Esophagus (tissue), 2 donors: ENCODE results near the gene NUP205. TPM values are rescaled to one million over a fixed set of nuclear protein-coding genes. Genes with fewer than 3 reads are reported as not detected.

Experiments used
- H3K27ac ChIP-seq, 2 donors: one replicate each; pipeline ENCODE4 v1.5.1; 2013; ENCODE audit warnings: low read depth in 2 of 2, mild to moderate bottlenecking in 2 of 2, inconsistent platforms in 1 of 2, low read length in 1 of 2, moderate library complexity in 1 of 2
- H3K27me3 ChIP-seq, 2 donors: one replicate each; pipeline ENCODE4 v1.6.1; 2013; ENCODE audit warnings: low read length in 2 of 2, control low read depth in 1 of 2, mild to moderate bottlenecking in 1 of 2; ENCODE audit not compliant: insufficient read depth in 2 of 2, control insufficient read depth in 1 of 2
- H3K36me3 ChIP-seq, 2 donors: one replicate each; pipeline ENCODE4 v1.6.1; 2013; ENCODE audit warnings: low read length in 1 of 2; ENCODE audit not compliant: control insufficient read depth in 2 of 2, insufficient read depth in 2 of 2
- H3K4me1 ChIP-seq, 2 donors: one replicate each; pipeline ENCODE4 v1.6.1; 2013; ENCODE audit warnings: low read length in 1 of 2; ENCODE audit not compliant: control insufficient read depth in 2 of 2, insufficient read depth in 2 of 2
- H3K4me3 ChIP-seq, 2 donors: one replicate each; pipeline ENCODE4 v1.5.1; 2013; ENCODE audit warnings: low read length in 2 of 2, mild to moderate bottlenecking in 2 of 2, low read depth in 1 of 2, moderate library complexity in 1 of 2
- H3K9me3 ChIP-seq, 2 donors: one replicate each; pipeline ENCODE4 v1.6.1; 2013; ENCODE audit warnings: mild to moderate bottlenecking in 2 of 2, low read depth in 1 of 2, low read length in 1 of 2, moderate library complexity in 1 of 2; ENCODE audit not compliant: control insufficient read depth in 2 of 2, insufficient read depth in 1 of 2
- WGBS, 2 donors: extraction: QIAGEN DNeasy Blood & Tissue Kit; methylation state at CpG; one replicate each; pipeline ENCODE4 v1.1.7; 2013; 5-methylcytosine and 5-hydroxymethylcytosine counted together
- polyA plus RNA-seq, 2 donors: library from polyadenylated mRNA; stranded (reverse); fragments of 200-250 nt; gene quantifications; one replicate each; pipeline ENCODE4 v1.2.3, GENCODE V29; 2013
- donor health status: healthy with polysubstance abuse.
- donor health status: Bipolar disorder and iron deficiency.

Gene NUP205
- polyA plus RNA-seq, 2 donors, result 30.6 to 30.7 TPM

GRCh38 chr7:135672560-135673359 is 115.0 kb downstream of the NUP205 start:
- H3K27me3 ChIP-seq, result no peaks in the 10 kb centered on the region
- 49 to 61% methylated on average over 3 of the region's 3 CpGs for WGBS, 2 donors
- no peak overlapping the region for H3K27ac ChIP-seq
- no peak overlapping the region for H3K4me3 ChIP-seq
- H3K4me1 ChIP-seq, result peaks cover 0 to 3% of the 10 kb centered on the region in 2 donors
- peaks cover 0 to 4% of the 10 kb centered on the region in 2 donors for H3K9me3 ChIP-seq
- H3K36me3 ChIP-seq, result peaks cover 0 to 3% of the 10 kb centered on the region in 2 donors

- no peak overlapping the region for H3K4me3 ChIP-seq
- 70 to 76% methylated on average over 6 of the region's 6 CpGs for WGBS, 2 donors
- no peaks in the 10 kb centered on the region for H3K27me3 ChIP-seq
- peaks cover 0 to 2% of the 10 kb centered on the region in 2 donors for H3K9me3 ChIP-seq
- H3K4me1 ChIP-seq, result peaks cover 0 to 6% of the 10 kb centered on the region in 2 donors
- H3K27ac ChIP-seq, result peak overlapping the region in 1 of 2 donors; percentile 2
- peaks cover 0 to 2% of the 10 kb centered on the region in 2 donors for H3K36me3 ChIP-seq
Observed at GRCh38 chr7:135673360-135673706, 115.6 kb downstream of the NUP205 start.

- Histone ChIP-seq H3K36me3 (peaks cover 0 to 4% of the 10 kb centered on the region in 2 donors), H3K4me3 (no peak overlapping the region), H3K27ac (peak overlapping the region; percentile 6 to 17), H3K4me1 (peaks cover 0 to 14% of the 10 kb centered on the region in 2 donors), H3K9me3 (no peaks in the 10 kb centered on the region), H3K27me3 (no peaks in the 10 kb centered on the region)
- 49 to 55% methylated on average over 4 of the region's 4 CpGs for WGBS, 2 donors
Observed at GRCh38 chr7:135678612-135679575, 121.2 kb downstream of the NUP205 start.

GRCh38 chr7:135681762-135682161 is 124.0 kb downstream of the NUP205 start:
- 81 to 83% methylated on average over 5 of the region's 5 CpGs for WGBS, 2 donors
- peaks cover 0 to 17% of the 10 kb centered on the region in 2 donors for H3K4me1 ChIP-seq
- H3K9me3 ChIP-seq, result no peaks in the 10 kb centered on the region

GRCh38 chr7:135682191-135682590 is 124.5 kb downstream of the NUP205 start:
- peaks cover 0 to 4% of the 10 kb centered on the region in 2 donors for H3K36me3 ChIP-seq
- H3K4me3 ChIP-seq, result no peak overlapping the region
- WGBS, 2 donors, result 46 to 55% methylated on average over 3 of the region's 3 CpGs
- H3K27ac ChIP-seq, result peak overlapping the region in 1 of 2 donors; percentile 57
- H3K27me3 ChIP-seq, result no peaks in the 10 kb centered on the region
- H3K4me1 ChIP-seq, result peaks cover 0 to 17% of the 10 kb centered on the region in 2 donors
- no peaks in the 10 kb centered on the region for H3K9me3 ChIP-seq

More at GRCh38 chr7:135681762-135682161, 124.0 kb downstream of the NUP205 start:
- Histone ChIP-seq H3K27ac (no peak overlapping the region), H3K4me3 (no peak overlapping the region), H3K27me3 (no peaks in the 10 kb centered on the region), H3K36me3 (peaks cover 0 to 2% of the 10 kb centered on the region in 2 donors)

GRCh38 chr7:135683609-135684008 is 125.9 kb downstream of the NUP205 start:
- H3K27ac ChIP-seq, result peak overlapping the region; percentile 60 to 62
- H3K27me3 ChIP-seq, result no peaks in the 10 kb centered on the region
- peaks cover 0 to 4% of the 10 kb centered on the region in 2 donors for H3K36me3 ChIP-seq
- H3K9me3 ChIP-seq, result no peaks in the 10 kb centered on the region
- H3K4me3 ChIP-seq, result no peak overlapping the region
- WGBS, 2 donors, result 42 to 77% methylated on average over 3 of the region's 3 CpGs
- peaks cover 0 to 14% of the 10 kb centered on the region in 2 donors for H3K4me1 ChIP-seq

GRCh38 chr7:135684136-135684535 is 126.4 kb downstream of the NUP205 start:
- H3K4me3 ChIP-seq, result no peak overlapping the region
- H3K4me1 ChIP-seq, result peaks cover 0 to 14% of the 10 kb centered on the region in 2 donors
- 53 to 54% methylated on average over 3 of the region's 3 CpGs for WGBS, 2 donors
- H3K27ac ChIP-seq, result peak overlapping the region in 1 of 2 donors; percentile 24
- no peaks in the 10 kb centered on the region for H3K9me3 ChIP-seq
- H3K27me3 ChIP-seq, result no peaks in the 10 kb centered on the region
- peaks cover 0 to 4% of the 10 kb centered on the region in 2 donors for H3K36me3 ChIP-seq

- 87 to 91% methylated on average over 5 of the region's 5 CpGs for WGBS, 2 donors
- no peak overlapping the region for H3K27ac ChIP-seq
Observed at GRCh38 chr7:135684699-135685098, 127.0 kb downstream of the NUP205 start.

GRCh38 chr7:135685306-135686084 is 127.8 kb downstream of the NUP205 start:
- Histone ChIP-seq H3K4me1 (peaks cover 0 to 14% of the 10 kb centered on the region in 2 donors), H3K4me3 (no peak overlapping the region), H3K9me3 (no peaks in the 10 kb centered on the region), H3K36me3 (peaks cover 0 to 4% of the 10 kb centered on the region in 2 donors), H3K27me3 (no peaks in the 10 kb centered on the region), H3K27ac (no peak overlapping the region)
- 86 to 87% methylated on average over 9 of the region's 9 CpGs for WGBS, 2 donors

More at GRCh38 chr7:135684699-135685098, 127.0 kb downstream of the NUP205 start:
- Histone ChIP-seq H3K4me1 (peaks cover 0 to 14% of the 10 kb centered on the region in 2 donors), H3K27me3 (no peaks in the 10 kb centered on the region), H3K36me3 (peaks cover 0 to 4% of the 10 kb centered on the region in 2 donors), H3K9me3 (no peaks in the 10 kb centered on the region), H3K4me3 (no peak overlapping the region)
